Measurements from ENCODE around the gene PRKCB.

The PRKCB gene

DNA sequence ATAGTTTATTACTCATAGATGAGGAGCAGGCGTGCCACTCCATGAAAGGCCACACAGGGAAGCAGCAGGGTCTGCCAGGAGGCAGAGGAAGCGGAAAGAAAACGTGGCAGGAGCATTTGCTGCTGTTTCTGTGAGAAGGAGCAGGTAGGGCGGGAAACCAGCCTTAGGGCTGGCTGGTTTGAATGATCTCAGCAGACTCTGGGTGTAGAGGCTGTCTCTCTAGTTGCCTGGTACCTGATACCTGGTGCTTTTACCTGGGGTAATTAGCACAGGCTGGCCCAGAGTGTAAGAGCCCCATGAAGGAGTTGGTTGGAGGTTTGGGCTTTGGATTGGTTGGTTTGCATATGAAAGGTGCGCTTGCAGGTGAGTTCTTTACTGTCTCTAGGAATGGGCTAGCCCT is 215.3 kb downstream of the PRKCB start:
- no peak for DNase-seq (ENCODE audit: low read depth)

DNA sequence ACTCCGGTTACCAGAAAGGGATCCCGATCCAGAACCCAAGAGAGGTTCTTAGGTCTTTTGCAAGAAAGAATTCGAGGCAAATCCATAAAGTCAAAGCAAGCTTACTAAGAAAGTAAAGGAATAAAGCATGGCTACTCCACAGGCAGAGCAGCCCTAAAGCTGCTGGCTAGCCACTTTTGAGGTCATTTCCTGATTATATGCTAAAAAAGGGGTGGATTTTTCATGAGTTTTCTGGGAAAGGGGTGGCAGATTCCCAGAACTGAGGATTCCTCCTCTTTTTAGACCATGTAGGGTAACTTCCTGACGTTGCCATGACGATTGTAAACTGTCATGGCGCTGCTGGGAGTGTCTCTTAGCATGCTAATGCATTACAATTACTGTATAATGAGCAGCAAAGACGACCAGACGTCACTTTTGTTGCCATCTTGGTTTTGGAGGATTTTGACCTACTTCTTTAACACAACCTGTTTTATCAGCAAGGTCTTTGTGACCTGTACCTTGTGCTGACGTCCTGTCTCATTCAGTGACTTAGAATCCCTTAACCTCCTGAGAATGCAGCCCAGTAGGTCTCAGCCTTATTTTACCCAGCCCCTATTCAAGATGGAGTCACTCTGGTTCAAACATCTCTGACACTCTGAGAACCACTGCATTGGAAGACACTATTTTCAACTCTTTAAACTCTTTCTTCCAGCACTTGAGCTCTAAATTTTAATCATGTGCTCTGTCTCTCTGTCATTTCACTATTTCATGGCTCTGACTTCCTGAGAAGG is 216.7 kb downstream of the PRKCB start:
- no peak for DNase-seq (ENCODE audit: low read depth)

DNA sequence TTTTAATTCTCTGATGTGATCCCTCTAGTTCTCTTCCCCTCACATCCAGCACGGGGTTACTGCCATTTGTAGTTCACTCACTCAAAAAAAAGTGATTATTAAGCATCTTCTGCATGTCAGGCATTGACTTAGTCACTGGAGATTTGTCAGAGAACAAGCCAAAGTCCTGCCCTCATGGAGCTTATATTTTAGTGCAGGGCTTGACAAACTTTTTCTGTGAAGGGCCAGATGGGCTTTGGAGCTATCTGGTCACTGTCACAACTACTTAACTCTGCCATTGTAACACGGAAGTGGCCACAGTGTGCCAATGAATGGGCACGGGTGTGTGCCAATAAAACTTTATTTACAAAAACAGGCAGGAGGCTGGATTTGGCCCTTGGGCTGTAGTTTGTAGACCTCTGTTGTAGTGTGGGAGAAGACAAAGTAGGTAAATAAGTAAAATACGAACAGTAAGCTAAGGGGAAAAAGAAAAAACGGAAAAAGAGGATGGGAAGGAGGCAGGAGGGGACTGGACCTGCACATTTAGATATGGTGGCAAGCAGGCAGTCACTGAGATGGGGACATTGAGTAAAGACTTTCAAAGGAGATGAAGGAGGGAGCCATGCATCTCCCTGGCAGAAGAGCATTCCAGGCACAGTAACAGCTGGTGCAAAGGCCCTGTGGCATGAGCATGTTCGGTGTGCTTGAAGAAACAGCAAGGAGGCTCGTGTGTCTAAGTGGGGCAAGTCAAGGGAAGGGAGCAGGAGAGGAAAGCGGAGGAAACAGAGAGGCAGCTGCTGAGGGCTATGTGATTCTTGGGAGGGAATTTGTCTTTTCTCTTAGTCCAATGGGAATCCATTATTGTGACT is 217.5 kb downstream of the PRKCB start:
- no peak for DNase-seq (ENCODE audit: low read depth)

DNA sequence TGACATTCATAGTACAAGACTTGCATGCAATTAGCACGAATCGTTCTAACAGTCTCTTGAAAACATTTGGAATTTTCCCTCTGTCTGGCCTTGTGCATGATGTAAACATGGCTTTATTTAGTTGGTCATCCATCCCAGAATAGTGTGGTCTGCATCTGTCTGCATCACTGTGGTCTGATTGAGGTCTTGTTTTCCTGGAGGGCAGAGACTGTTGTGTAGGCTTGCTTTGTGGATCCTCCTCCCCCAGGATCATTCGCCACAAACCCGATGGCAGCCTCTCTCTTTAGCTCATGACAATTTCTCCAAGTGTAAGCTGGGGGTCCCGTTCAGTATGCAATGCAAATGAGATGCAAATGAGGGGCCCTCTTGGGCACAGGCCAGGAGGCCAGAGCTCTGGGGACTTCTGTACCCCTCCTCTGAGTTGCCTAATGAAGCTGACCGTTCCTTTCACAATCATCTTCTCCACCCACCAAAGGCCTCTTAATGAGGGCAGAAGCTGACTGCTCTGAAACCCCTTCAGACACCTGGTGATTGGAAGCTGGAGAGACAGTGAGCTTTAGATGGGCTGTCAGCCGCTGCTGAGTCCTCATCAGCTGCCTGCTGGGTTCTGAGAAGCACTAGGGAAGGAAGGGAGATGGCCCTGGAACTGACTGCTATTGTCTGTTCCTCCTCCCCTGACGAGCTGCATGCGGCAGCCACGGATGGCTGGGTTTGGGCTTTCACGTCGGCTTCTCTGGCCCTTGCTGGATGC is 219.1 kb downstream of the PRKCB start:
- no peak for DNase-seq (ENCODE audit: low read depth)

DNA sequence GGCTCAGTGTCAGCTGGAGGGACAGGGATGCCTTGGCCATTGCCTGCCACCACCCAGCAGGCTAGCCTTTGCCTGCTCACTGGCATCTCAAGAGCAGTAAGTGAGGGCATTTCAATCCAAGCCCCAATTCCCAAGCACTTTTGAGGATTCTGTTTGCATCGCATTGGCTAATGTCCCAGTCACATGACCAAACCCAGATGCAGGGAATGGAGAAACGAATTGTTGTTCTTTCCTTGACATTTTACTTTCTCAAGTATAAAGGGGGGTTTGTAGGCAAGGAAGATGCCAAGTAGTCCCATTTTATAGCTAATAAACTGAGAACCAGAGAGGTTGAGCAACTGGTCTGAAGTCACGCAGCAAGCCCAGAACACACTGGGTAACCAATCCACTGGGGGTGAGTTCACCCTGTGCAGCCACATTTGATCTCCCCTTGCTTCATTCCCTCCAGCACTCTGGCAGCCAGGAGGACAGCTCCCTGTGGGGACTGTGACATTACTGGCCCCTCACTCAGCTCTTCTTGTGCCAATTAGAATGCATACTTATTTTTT is 226.6 kb downstream of the PRKCB start:
- DNase-seq (ENCODE audit: low read depth) = no peak

DNA sequence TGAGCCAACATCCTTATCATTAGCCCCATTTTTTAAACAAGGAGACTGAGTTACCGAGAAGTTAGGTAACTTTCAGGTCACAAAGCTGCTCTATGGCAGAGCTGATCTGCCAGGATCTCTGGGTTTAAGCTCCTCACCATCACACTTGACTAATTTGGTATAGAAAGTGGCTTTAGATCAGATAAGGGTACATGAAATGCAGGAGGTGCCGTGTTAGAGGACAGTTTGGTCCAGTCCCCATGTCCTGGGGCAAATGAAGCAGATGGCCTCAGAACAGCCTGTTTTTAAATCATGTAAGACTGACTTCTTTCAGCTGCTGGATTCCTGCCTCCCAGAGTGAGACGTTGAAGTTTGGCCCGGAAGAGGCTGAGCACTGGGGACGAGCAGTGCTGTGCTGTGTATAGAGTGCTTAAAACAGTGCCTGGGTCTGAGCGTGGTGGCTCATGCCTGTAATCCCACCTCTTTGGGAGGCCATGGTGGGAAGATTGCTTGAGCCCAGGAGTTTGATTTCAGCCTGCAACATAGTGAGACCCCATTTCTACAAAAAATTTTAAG is 233.3 kb downstream of the PRKCB start:
- no peak for DNase-seq (ENCODE audit: low read depth)

DNA sequence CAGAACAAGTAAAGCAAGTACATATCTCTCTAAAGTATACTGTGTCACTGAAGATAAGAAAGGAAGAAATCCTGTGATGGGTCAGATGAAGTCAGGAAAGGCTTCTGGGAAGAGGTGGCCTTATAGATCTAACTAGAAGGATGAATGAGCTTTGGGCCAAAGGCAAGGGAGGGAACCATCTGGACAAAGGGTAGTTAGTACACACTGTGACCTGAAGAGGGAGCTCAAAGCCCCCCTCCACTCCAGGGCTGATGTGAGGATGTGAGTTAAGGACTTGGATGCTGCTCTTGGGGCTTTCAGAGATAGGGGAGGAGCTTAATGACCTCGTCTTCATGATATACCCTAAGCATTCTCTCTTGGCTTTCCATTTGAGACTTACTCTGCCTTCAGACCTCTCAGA is 235.1 kb downstream of the PRKCB start:
- DNase-seq (ENCODE audit: low read depth) = no peak

DNA sequence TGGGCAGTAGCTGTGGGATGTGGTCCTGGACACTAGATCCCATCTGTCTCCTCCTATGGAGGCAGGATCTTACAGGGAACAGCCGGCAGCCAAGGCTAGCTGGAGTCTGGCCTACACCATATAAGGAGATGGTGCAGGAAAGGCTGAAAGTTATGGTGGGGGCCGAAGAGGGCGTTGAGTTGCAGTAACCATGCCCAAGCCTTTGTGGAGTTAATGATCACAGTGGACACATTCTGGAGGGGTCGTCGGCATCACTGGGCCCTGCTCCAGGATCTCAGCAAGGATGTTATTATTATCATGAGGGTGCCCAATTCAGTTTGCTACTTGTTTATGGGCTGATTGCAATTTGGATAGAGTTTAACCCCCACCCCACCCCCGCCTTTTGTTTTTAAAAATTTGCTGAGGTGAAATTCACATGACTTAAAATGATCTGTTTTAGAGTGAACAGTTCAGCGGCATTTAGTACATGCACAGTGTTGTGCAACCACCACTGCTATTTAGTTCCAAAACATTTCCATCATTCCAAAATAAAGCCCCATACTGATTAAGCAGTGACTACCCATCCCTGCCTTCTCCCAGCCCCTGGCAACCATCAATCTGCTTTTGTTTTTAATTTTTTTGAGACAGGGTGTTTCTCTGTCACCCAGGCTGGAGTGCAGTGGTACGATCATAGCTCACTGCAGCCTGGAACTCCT is 236.0 kb downstream of the PRKCB start:
- peak; percentile 0 for DNase-seq (ENCODE audit: low read depth)

DNA sequence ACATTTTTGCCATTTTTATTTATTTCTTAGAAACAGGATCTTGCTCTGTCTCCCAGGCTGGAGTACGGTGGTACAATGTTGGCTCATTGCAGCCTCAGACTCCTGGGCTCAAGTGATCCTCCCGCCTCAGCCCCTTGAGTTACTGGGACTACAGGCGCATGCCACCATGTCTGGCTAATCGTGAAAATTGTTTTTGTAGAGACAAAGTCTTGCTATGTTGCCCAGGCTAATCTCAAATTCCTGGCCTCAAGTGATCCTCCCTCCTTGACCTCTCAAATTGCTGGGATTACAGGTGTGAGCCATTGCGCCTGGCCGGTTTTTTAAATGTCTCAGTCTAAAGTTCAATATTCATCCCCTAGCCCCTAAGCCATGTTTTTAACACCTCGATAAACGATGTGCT is 237.5 kb downstream of the PRKCB start:
- DNase-seq (ENCODE audit: low read depth) = no peak

DNA sequence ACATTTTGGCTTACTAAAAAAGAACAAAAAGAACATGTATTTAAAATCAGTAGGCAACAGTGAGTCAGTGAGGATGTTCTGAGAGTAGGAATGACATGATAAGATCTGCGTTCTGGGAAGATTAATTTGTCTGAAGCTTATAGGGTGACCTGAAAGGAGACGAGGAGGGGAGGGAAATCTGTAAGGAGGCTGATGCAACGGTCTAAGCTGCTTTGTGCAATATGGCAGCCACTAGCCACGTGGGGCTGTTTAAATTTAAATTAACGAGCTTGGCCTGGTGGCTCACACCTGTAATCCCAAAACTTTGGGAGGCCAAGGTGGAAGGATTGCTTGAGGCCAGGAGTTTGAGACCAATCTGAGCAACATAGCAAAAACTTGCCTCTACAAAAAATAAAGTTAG is 238.8 kb downstream of the PRKCB start:
- DNase-seq (ENCODE audit: low read depth) = no peak

DNA sequence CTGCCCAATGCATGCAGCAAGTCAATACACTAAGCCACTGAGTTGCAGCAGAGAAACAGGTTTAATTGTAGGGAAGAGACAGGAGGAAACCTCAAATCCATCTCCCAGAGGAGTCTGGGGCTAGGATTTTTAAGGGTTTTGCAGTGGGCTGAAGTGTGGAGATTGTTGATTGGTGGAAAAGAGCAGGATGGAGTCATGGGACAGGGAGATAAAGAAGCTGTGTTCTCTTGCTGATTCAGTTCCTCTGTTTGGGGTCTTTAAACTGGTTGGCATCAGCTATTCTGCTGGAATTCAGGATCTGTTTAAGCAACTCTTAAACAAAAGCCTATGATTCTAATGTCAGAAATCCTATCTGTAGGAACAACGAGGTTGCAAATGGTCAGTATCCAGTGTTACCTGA is 239.5 kb downstream of the PRKCB start:
- DNase-seq (ENCODE audit: low read depth) = no peak

DNA sequence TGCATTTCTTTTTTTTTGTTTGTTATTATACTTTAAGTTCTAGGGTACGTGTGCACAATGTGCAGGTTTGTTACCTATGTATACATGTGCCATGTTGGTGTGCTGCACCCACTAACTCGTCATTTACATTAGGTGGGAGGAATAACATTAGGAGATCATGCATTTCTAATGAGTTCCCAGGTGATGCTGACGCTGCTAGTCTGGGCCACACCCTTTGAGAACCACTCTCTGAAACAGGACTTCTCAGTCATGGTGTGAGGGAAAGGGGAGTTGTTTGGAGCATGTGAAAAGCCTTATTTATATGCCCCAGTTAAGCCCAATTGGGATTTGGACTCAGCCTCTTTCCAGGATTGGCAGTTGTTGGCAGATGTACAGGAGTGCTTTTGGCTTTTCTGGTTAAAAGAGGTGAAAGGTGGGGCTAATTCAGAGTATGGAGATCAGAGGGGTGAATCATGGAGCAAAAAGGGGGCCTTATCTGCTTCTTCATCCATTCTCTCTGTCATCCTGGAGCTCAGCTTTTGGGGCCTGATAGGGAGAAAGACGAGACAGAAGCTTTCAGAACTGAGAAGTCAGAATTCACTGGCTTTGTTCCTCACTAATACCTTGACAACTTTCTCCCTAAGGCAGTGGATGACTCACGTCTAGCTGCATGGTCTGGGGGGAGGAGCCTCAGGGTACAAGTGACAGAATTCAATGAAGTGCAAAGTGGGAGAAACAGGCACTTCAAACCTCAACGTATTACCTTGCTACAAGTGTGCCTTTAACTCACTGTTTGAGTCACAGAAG is 240.3 kb downstream of the PRKCB start:
- DNase-seq (ENCODE audit: low read depth) = no peak

DNA sequence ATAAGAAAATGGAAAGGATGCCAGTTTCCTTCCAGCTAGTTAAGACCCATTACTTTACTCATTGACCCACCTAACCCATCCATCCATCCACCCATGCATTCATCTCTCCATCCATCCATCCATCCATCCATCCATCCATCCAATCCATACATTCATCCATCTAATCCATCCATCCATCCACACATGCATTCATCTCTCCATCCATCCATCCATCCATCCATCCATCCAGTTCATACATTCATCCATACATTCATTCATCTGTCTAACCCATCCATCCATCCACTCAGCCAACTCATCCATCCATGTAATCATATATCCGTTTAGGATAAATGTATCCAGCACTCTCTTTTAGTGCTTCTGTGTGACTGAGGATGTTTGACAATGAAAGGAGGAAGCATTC is 241.5 kb downstream of the PRKCB start:
- no peak for DNase-seq (ENCODE audit: low read depth)

DNA sequence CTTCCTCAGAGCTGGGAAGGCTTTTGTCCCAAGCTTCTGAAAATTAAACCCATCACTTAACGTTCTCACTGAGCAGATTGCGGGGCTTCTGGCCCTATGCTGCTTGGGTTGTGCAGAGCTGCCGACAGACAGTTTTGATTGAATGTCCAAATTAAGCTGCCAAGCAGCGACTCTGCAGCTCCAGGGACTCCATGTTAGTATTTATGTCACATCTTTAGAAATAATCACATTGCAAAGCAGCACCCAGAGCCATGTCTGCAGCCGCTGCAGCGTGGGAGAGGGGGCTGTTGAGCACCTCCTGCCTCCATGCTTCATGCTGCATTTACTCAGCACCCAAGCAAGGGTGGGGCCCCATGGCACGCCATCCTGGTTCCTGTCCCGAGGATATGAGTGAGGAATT is 242.2 kb downstream of the PRKCB start:
- no peak for DNase-seq (ENCODE audit: low read depth)

DNA sequence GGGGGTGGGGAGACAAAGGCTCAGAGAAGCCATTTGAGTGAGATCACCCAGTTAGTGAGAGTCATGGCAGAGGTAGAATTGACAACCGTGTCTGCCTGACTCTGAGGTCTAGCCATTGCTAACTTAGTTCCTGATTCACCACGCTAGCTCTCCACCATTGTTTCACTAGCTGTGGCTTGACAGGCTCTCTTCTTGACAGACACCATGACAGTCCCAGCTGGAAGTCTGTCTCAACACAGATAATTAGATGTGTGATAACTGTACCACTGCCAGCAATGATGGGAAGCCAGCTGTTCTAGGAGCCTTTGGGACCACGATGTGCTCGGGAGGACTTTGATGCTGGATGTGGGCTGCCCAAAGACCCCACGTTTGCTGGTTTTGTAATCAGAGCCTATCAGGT is 249.9 kb downstream of the PRKCB start:
- DNase-seq (ENCODE audit: low read depth) = no peak

DNA sequence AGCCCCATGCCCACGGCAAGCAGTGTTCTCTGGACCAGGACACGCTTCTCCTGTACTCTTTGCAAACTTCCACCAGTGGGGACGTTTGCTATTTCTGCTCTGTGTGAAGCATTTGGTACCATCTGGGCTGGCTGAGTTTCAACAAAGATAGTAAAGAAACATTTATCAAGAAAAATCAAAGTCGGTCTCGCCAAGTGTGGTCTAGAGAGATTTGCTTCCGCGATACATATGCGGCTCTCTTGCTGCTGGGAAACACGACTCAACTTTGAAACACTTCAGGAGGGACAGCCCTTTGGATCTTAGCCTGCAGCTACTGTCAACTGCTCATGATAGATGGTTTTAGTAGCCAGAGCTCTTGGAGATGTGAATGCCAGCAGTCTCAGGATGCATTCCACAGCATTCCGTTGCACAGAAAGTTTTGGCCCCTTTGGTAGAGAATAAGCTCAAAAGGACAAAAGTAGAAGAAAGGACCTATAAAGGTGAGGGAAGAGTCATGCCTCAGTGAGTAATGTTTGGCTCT is 252.2 kb downstream of the PRKCB start:
- no peak for DNase-seq (ENCODE audit: low read depth)

DNA sequence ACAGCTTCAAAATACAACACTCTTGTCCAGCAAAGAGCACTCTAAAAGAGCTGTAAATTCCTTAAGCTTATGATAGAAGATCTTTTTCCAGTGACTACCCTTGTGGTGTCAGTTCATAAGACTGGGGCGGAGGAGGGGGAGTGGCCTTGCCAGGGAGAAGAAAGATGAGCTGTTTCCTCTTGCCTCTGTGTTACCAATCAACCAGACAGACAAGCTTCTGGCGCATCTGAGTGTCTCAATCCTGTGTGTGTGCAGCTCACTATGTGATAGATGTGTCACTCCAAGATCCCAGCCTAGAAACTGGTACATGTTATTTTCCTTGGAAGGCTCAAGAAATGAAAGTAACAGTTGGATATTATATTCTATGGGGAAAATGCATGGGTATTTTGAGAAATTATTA is 253.0 kb downstream of the PRKCB start:
- no peak for DNase-seq (ENCODE audit: low read depth)

DNA sequence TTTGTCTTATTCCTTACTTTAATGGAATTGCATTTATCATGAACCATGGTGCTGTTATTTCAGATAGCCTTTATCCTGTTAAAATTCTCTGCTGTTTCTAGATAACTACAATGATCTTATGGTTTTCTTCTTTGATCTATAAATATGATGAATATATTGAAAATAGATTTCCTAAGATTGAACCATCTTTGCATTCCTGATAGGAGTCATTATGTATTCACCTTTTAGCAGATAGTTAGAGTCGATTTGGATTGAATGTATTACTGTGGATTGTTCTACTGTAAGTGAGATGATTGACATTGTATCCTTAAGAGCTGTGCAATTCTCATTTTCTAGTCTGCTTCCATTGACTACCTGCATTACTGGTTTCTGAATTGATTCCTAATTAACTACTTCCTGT is 255.3 kb downstream of the PRKCB start:
- DNase-seq (ENCODE audit: low read depth) = no peak

DNA sequence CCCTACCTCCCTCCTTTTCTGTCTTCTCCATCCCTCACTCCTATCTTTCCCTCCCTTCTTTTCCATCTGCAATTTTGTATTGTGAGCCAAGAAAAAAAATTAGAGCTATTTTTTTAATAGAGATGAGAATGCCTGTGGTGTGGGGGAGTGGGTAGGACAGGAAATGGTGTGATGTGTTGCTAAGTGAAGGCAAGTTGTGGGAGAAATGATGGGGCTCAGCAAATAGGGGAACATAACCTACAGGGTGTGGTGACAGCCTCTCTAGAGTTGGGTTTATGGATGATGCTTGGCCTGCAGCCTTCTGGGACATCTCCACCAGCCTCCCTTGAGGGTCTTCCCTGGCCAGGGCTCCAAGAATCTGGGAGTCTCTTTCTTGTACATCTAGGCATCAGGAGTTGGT is 257.3 kb downstream of the PRKCB start:
- no peak for DNase-seq (ENCODE audit: low read depth)

DNA sequence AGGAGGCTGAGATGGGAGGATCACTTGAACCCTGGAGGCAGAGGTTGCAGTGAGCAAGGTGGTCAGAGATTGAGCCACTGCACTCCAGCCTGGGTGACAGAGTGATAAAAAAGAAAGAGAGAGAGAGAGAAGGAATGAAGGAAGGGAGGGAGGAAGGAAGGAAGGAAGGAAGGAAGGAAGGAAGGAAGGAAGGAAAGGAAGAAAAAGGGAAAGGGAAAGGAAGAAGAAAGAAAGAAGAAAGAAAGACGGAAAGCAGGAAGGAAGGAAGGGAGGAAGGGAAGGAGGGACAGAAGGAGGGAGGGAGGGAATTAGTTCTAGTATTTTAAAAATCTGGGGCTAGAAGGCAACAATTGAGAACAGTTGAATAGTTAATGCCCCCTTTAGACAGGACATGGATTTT is 258.9 kb downstream of the PRKCB start:
- DNase-seq (ENCODE audit: low read depth) = no peak

DNA sequence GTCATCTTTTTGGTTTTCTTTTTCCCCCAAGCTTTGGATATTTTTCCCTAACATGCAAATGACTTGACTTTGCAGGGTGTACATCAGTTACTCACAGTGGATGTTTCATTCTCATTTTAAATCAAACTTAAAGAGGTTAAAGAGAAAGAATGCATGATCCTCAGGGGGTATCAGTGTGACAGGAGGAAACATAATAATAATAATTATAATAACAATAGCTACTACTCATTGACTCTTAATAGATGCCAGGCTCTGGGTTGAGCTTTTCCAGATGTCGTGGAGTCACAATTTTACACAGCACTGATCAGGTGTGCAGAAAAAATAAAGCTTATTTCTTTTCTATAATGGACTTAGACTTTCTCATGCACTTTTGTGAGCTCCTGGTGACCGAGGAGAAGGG is 263.1 kb downstream of the PRKCB start:
- no peak for DNase-seq (ENCODE audit: low read depth)

All from GM04503 (cell line).